CD8-positive, alpha-beta memory T cell (primary cell): ENCODE measurements around the gene FRG2. TPM values are rescaled to one million over a fixed set of nuclear protein-coding genes. Genes with fewer than 3 reads are reported as not detected.
A peak's percentile ranks its signal among the peaks of the same experiment; 100 is the strongest.
"Not testable (repeated sequence)": the region's sequence is repeated elsewhere in the genome, so short reads cannot be mapped to it uniquely, and the experiment has no call there.

Source experiments
- CTCF ChIA-PET: fragments of 350-600 bp; sonication (Branson Sonifier 250); formaldehyde crosslinking; loops from one replicate; lab custom pipeline; 2021; ENCODE audit warnings: antibody characterized with exemption; lab: Charles Lee
- POLR2A ChIA-PET: fragments of 350-600 bp; sonication (Branson Sonifier 250); formaldehyde crosslinking; loops from one replicate; lab custom pipeline; 2021; ENCODE audit warnings: antibody characterized with exemption; lab: Charles Lee
- DNase-seq, 5 donors: peaks; one replicate each; pipeline versions ENCODE4 v3.0.0 to v3.0.0-alpha.2; 2020 to 2022; ENCODE audit warnings: mixed read lengths in 1 of 5
- H3K27ac ChIP-seq: one replicate; pipeline ENCODE4 v1.7.0; 2013; ENCODE audit warnings: low read depth, mild to moderate bottlenecking, low read length, moderate library complexity
- H3K27me3 ChIP-seq: 2 replicates; pipeline ENCODE4 v1.7.0; 2013; ENCODE audit warnings: low read length, mild to moderate bottlenecking; ENCODE audit not compliant: insufficient read depth, poor library complexity, severe bottlenecking
- H3K36me3 ChIP-seq: 2 replicates; pipeline ENCODE4 v1.7.0; 2013; ENCODE audit warnings: mild to moderate bottlenecking, low read length, moderate library complexity; ENCODE audit not compliant: insufficient read depth
- H3K4me1 ChIP-seq: 2 replicates; pipeline ENCODE4 v1.7.0; 2013; ENCODE audit warnings: mild to moderate bottlenecking, low read length, moderate library complexity; ENCODE audit not compliant: insufficient read depth
- H3K4me3 ChIP-seq: 2 replicates; pipeline ENCODE4 v1.7.0; 2013; ENCODE audit warnings: mild to moderate bottlenecking, low read length
- H3K9me3 ChIP-seq: 2 replicates; pipeline ENCODE4 v1.7.0; 2013; ENCODE audit warnings: mild to moderate bottlenecking, low read length
- H3K27ac Mint-ChIP-seq, 8 donors: one replicate each; pipeline ENCODE4 v1.8.0; 2020 to 2021; ENCODE audit warnings: mixed read lengths in 8 of 8, mild to moderate bottlenecking in 6 of 8, inconsistent platforms in 3 of 8, moderate library complexity in 3 of 8
- H3K27me3 Mint-ChIP-seq, 2 donors: one replicate each; pipeline ENCODE4 v1.8.0; 2020 to 2021; ENCODE audit warnings: mixed read lengths in 2 of 2, mild to moderate bottlenecking in 1 of 2, moderate library complexity in 1 of 2
- H3K36me3 Mint-ChIP-seq, 3 donors: one replicate each; pipeline ENCODE4 v1.8.0; 2020 to 2021; ENCODE audit warnings: mixed read lengths in 3 of 3, inconsistent platforms in 1 of 3, mild to moderate bottlenecking in 1 of 3
- H3K4me1 Mint-ChIP-seq, 3 donors: one replicate each; pipeline ENCODE4 v1.8.0; 2020 to 2021; ENCODE audit warnings: mixed read lengths in 3 of 3, inconsistent platforms in 1 of 3, mild to moderate bottlenecking in 1 of 3
- H3K4me3 Mint-ChIP-seq, 7 donors: one replicate each; pipeline ENCODE4 v1.8.0; 2020 to 2021; ENCODE audit warnings: mixed read lengths in 7 of 7, mild to moderate bottlenecking in 6 of 7, moderate library complexity in 4 of 7, inconsistent platforms in 2 of 7
- H3K9me3 Mint-ChIP-seq, 5 donors: one replicate each; pipeline ENCODE4 v1.8.0; 2020 to 2022; ENCODE audit warnings: mixed read lengths in 5 of 5, mild to moderate bottlenecking in 3 of 5, moderate library complexity in 2 of 5, inconsistent platforms in 1 of 5
- polyA plus RNA-seq: library from polyadenylated mRNA; unstranded; fragments of 300-500 nt; fragmentation: Illumina TruSeq; gene quantifications from one replicate; pipeline ENCODE4 v1.2.3, GENCODE V29; 2021
- total RNA-seq, 2 experiments: library from RNA; stranded (reverse); gene quantifications; one replicate each; pipeline ENCODE4 v1.2.3, GENCODE V29; 2021

Gene FRG2
- total RNA-seq (under 1 TPM; 0.40 to 0.59 TPM), polyA plus RNA-seq (not detected)

DNA sequence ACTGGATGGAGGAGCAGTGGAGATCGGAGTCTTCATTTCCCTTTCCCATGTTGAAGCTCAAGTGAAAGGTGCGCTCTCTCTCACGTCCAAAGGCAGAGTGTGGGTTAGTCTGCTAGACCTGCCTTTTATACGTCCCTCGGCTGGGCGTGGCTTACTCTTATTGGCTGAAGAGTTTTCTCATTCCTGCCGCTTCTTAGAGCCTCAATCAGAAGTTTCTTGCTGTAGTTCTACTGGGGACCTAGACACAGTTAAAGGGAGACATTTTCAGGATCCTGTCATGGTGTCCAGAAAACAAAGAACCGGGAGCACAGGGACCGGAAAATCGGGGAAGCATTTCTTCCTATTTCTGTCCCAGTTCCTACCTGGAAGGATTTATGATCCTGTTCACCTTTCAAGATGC is at the start of gene FRG2:
FRG2 (minus strand) TSS at position 101 of the 400 bp plus-strand sequence; CDS start at position 49, 52 bp downstream.
- H3K9me3 Mint-ChIP-seq, H3K27ac Mint-ChIP-seq, CTCF ChIA-PET, H3K4me1 Mint-ChIP-seq, H3K9me3 ChIP-seq, H3K4me3 ChIP-seq, H3K27ac ChIP-seq, H3K4me1 ChIP-seq, H3K4me3 Mint-ChIP-seq, H3K36me3 Mint-ChIP-seq, H3K36me3 ChIP-seq, H3K27me3 ChIP-seq, DNase-seq, H3K27me3 Mint-ChIP-seq, POLR2A ChIA-PET: not testable (repeated sequence)

- H3K36me3 ChIP-seq, H3K4me3 Mint-ChIP-seq, H3K27ac ChIP-seq, CTCF ChIA-PET, H3K9me3 Mint-ChIP-seq, H3K27ac Mint-ChIP-seq, H3K27me3 ChIP-seq, POLR2A ChIA-PET, H3K9me3 ChIP-seq, H3K4me1 Mint-ChIP-seq, H3K27me3 Mint-ChIP-seq, H3K36me3 Mint-ChIP-seq, H3K4me3 ChIP-seq, H3K4me1 ChIP-seq: not testable (repeated sequence)
- peak in 1 of 5 donors; percentile 49 for DNase-seq
Observed at GRCh38 chr4:190068351-190068750, 41.3 kb upstream of the FRG2 start.

- H3K4me1 ChIP-seq, H3K27ac ChIP-seq, H3K4me3 ChIP-seq, H3K36me3 Mint-ChIP-seq, H3K9me3 Mint-ChIP-seq, H3K27ac Mint-ChIP-seq, H3K27me3 ChIP-seq, CTCF ChIA-PET, H3K4me1 Mint-ChIP-seq, DNase-seq, H3K27me3 Mint-ChIP-seq, H3K9me3 ChIP-seq, POLR2A ChIA-PET, H3K36me3 ChIP-seq, H3K4me3 Mint-ChIP-seq: not testable (repeated sequence)
Observed at GRCh38 chr4:190064805-190065204, 37.7 kb upstream of the FRG2 start.

- H3K27me3 Mint-ChIP-seq, CTCF ChIA-PET, H3K4me1 Mint-ChIP-seq, H3K36me3 Mint-ChIP-seq, H3K27ac ChIP-seq, H3K4me3 Mint-ChIP-seq, H3K9me3 Mint-ChIP-seq, DNase-seq, H3K27ac Mint-ChIP-seq, H3K9me3 ChIP-seq, H3K4me3 ChIP-seq, H3K36me3 ChIP-seq, H3K27me3 ChIP-seq, POLR2A ChIA-PET, H3K4me1 ChIP-seq: not testable (repeated sequence)
Observed at GRCh38 chr4:190064342-190064741, 37.3 kb upstream of the FRG2 start, which contains the start of gene DBET. Gene DBET, plus strand, starts transcription at chr4:190064502.

- H3K36me3 Mint-ChIP-seq, H3K36me3 ChIP-seq, H3K4me3 ChIP-seq, H3K4me3 Mint-ChIP-seq, POLR2A ChIA-PET, H3K27me3 Mint-ChIP-seq, H3K27ac Mint-ChIP-seq, H3K9me3 Mint-ChIP-seq, H3K27ac ChIP-seq, H3K27me3 ChIP-seq, H3K4me1 ChIP-seq, CTCF ChIA-PET, H3K9me3 ChIP-seq, H3K4me1 Mint-ChIP-seq: not testable (repeated sequence)
- DNase-seq, result peak in 1 of 5 donors; percentile 39
Observed at GRCh38 chr4:190058997-190059396, 31.9 kb upstream of the FRG2 start.

DNA sequence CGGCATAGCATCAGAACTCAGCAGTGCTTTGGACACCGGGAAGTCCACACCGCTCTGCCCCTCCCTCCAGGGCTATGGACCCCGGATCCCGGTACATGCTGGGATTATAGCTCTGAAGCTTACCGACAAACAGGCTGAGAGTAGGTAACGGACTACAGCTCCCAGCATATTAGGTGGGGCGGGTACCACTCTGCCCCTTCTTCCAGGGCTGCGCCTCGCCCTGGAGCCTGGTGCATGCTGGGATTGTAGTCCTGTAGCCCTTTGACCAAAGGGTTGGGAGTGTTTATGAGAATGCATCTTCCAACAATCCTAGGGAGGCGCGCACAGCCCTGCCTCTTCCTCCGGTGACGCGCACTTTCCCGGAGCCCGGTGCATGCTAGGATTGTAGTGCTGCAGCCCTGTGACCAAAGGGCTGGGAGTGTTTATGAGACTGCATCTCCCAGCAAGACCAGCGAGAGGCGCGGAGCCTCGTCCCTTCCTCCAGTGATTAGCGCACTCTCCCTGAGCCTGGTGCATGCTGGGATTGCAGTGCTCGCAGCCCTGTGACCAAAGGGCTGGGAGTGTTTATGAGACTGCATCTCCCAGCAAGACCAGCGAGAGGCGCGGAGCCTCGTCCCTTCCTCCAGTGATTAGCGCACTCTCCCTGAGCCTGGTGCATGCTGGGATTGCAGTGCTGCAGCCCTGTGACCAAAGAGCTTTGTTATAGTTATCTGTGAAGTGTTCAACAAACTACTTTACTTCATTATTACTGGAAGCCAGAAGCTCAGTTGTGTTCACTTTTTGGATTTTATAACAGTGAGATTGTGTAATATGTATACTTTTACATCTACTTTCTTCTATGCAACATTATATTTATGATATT is 22.6 kb upstream of the FRG2 start:
- DNase-seq, H3K4me1 ChIP-seq, POLR2A ChIA-PET, H3K27ac ChIP-seq, H3K36me3 Mint-ChIP-seq, H3K9me3 Mint-ChIP-seq, H3K4me3 ChIP-seq, H3K27me3 ChIP-seq, H3K36me3 ChIP-seq, H3K4me1 Mint-ChIP-seq, CTCF ChIA-PET, H3K4me3 Mint-ChIP-seq, H3K27ac Mint-ChIP-seq, H3K27me3 Mint-ChIP-seq, H3K9me3 ChIP-seq: not testable (repeated sequence)

- H3K27ac Mint-ChIP-seq, H3K9me3 Mint-ChIP-seq, H3K9me3 ChIP-seq, H3K4me3 ChIP-seq, H3K27me3 Mint-ChIP-seq, H3K27me3 ChIP-seq, H3K36me3 Mint-ChIP-seq, H3K4me1 ChIP-seq, H3K4me3 Mint-ChIP-seq, POLR2A ChIA-PET, CTCF ChIA-PET, H3K27ac ChIP-seq, H3K4me1 Mint-ChIP-seq, H3K36me3 ChIP-seq, DNase-seq: not testable (repeated sequence)
Observed at GRCh38 chr4:190047627-190048026, 20.6 kb upstream of the FRG2 start.

GRCh38 chr4:190040873-190041272 is 13.8 kb upstream of the FRG2 start:
- H3K27ac Mint-ChIP-seq, CTCF ChIA-PET, H3K4me1 ChIP-seq, H3K27me3 Mint-ChIP-seq, H3K9me3 Mint-ChIP-seq, H3K4me3 ChIP-seq, H3K9me3 ChIP-seq, H3K27ac ChIP-seq, H3K4me3 Mint-ChIP-seq, H3K27me3 ChIP-seq, H3K36me3 ChIP-seq, H3K36me3 Mint-ChIP-seq, H3K4me1 Mint-ChIP-seq, DNase-seq, POLR2A ChIA-PET: not testable (repeated sequence)
